Measurements from ENCODE around the gene RBMS3. TPM values are rescaled to one million over a fixed set of nuclear protein-coding genes. Genes with fewer than 3 reads are reported as not detected.

The RBMS3 gene
- total RNA-seq, 1 experiment from 2014 or later: 8.7 TPM

DNA sequence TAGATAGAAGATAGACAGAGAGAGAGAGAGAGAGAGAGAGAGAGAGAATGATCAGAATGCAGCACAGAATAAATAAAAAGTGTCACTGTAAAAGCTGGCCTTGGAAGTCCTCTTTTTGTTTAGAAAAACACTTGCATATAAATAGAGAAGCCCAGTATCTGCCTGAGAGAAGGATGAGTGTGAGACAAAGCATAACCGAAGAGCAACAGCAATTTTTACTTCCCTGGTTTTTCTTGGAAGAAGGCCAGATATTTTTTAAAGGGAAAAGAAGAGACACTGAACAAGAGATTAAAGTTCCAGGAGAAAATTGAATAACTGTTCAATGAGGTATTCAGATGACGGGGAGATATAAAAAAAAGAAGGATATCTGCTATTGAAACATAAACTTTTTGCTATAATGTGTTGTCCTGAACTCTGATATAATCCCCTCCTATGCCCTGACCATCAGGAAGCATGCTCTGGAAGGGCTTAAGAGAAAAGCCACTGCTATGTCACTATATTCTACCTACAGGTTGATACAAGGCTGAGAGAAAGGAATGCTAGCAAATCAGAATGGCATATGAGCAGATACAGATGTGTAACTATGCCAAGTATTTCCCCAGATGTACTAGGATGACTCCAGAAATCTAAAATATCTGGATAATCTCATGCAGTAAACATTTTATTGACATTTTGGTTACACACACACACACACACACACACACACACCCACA lies 358.9 kb downstream of the RBMS3 start:
- H3K27ac Mint-ChIP-seq: peak overlapping the region; percentile 81; the same call in 1 of the 2 replicates
- H3K4me3 Mint-ChIP-seq: no peak overlapping the region
- CTCF ChIA-PET: no interaction called here
- ATAC-seq: peak; percentile 46; the same call in 1 of the 2 replicates
- peaks cover 43% of the 10 kb centered on the region for H3K4me1 Mint-ChIP-seq
- H3K27me3 Mint-ChIP-seq (ENCODE audit: low read depth): no peaks in the 10 kb centered on the region
- peaks cover 3% of the 10 kb centered on the region for H3K36me3 Mint-ChIP-seq
- POLR2A ChIA-PET: no interaction called here
- TF ChIP-seq MYBL2 (CRISPR knock-in tag; IDR thresholded peaks at IDR 0.05) (no peak), ZNF512 (CRISPR knock-in tag; IDR thresholded peaks at IDR 0.05; ENCODE audit: borderline replicate concordance) (no peak), CREM (CRISPR knock-in tag; IDR thresholded peaks at IDR 0.05) (no peak), ZNF317 (CRISPR knock-in tag; IDR thresholded peaks at IDR 0.05; ENCODE audit: borderline replicate concordance, low read depth) (no peak), TP53 (CRISPR knock-in tag; IDR thresholded peaks at IDR 0.05) (no peak), EMX1 (CRISPR knock-in tag; IDR thresholded peaks at IDR 0.05) (no peak), E2F5 (CRISPR knock-in tag; IDR thresholded peaks at IDR 0.05) (no peak), STAT6 (CRISPR knock-in tag; conservative IDR thresholded peaks at IDR 0.05; ENCODE audit: low read depth) (no peak), ZNF138 (CRISPR knock-in tag; conservative IDR thresholded peaks at IDR 0.05) (no peak), ZBTB21 (CRISPR knock-in tag; IDR thresholded peaks at IDR 0.05; ENCODE audit: borderline replicate concordance) (no peak), ZNF232 (CRISPR knock-in tag; IDR thresholded peaks at IDR 0.05) (no peak), SOX15 (CRISPR knock-in tag; IDR thresholded peaks at IDR 0.05) (no peak), JUN (CRISPR knock-in tag; IDR thresholded peaks at IDR 0.05) (no peak), ZNF219 (CRISPR knock-in tag; IDR thresholded peaks at IDR 0.05; ENCODE audit: borderline replicate concordance) (no peak)
- TF ChIP-seq, protein P1, sequence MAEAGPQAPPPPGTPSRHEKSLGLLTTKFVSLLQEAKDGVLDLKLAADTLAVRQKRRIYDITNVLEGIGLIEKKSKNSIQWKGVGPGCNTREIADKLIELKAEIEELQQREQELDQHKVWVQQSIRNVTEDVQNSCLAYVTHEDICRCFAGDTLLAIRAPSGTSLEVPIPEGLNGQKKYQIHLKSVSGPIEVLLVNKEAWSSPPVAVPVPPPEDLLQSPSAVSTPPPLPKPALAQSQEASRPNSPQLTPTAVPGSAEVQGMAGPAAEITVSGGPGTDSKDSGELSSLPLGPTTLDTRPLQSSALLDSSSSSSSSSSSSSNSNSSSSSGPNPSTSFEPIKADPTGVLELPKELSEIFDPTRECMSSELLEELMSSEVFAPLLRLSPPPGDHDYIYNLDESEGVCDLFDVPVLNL (CRISPR knock-in tag; IDR thresholded peaks at IDR 0.05; ENCODE audit: borderline replicate concordance, low read depth): no peak
- TF ChIP-seq, protein P2, sequence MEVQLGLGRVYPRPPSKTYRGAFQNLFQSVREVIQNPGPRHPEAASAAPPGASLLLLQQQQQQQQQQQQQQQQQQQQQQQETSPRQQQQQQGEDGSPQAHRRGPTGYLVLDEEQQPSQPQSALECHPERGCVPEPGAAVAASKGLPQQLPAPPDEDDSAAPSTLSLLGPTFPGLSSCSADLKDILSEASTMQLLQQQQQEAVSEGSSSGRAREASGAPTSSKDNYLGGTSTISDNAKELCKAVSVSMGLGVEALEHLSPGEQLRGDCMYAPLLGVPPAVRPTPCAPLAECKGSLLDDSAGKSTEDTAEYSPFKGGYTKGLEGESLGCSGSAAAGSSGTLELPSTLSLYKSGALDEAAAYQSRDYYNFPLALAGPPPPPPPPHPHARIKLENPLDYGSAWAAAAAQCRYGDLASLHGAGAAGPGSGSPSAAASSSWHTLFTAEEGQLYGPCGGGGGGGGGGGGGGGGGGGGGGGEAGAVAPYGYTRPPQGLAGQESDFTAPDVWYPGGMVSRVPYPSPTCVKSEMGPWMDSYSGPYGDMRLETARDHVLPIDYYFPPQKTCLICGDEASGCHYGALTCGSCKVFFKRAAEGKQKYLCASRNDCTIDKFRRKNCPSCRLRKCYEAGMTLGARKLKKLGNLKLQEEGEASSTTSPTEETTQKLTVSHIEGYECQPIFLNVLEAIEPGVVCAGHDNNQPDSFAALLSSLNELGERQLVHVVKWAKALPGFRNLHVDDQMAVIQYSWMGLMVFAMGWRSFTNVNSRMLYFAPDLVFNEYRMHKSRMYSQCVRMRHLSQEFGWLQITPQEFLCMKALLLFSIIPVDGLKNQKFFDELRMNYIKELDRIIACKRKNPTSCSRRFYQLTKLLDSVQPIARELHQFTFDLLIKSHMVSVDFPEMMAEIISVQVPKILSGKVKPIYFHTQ (CRISPR knock-in tag; IDR thresholded peaks at IDR 0.05): no peak
- TF ChIP-seq, protein P3, sequence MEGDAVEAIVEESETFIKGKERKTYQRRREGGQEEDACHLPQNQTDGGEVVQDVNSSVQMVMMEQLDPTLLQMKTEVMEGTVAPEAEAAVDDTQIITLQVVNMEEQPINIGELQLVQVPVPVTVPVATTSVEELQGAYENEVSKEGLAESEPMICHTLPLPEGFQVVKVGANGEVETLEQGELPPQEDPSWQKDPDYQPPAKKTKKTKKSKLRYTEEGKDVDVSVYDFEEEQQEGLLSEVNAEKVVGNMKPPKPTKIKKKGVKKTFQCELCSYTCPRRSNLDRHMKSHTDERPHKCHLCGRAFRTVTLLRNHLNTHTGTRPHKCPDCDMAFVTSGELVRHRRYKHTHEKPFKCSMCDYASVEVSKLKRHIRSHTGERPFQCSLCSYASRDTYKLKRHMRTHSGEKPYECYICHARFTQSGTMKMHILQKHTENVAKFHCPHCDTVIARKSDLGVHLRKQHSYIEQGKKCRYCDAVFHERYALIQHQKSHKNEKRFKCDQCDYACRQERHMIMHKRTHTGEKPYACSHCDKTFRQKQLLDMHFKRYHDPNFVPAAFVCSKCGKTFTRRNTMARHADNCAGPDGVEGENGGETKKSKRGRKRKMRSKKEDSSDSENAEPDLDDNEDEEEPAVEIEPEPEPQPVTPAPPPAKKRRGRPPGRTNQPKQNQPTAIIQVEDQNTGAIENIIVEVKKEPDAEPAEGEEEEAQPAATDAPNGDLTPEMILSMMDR (IDR thresholded peaks at IDR 0.05): no peak
- TF ChIP-seq, protein P4, sequence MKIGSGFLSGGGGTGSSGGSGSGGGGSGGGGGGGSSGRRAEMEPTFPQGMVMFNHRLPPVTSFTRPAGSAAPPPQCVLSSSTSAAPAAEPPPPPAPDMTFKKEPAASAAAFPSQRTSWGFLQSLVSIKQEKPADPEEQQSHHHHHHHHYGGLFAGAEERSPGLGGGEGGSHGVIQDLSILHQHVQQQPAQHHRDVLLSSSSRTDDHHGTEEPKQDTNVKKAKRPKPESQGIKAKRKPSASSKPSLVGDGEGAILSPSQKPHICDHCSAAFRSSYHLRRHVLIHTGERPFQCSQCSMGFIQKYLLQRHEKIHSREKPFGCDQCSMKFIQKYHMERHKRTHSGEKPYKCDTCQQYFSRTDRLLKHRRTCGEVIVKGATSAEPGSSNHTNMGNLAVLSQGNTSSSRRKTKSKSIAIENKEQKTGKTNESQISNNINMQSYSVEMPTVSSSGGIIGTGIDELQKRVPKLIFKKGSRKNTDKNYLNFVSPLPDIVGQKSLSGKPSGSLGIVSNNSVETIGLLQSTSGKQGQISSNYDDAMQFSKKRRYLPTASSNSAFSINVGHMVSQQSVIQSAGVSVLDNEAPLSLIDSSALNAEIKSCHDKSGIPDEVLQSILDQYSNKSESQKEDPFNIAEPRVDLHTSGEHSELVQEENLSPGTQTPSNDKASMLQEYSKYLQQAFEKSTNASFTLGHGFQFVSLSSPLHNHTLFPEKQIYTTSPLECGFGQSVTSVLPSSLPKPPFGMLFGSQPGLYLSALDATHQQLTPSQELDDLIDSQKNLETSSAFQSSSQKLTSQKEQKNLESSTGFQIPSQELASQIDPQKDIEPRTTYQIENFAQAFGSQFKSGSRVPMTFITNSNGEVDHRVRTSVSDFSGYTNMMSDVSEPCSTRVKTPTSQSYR (CRISPR knock-in tag; IDR thresholded peaks at IDR 0.05): no peak
- no peak for DNase-seq (ENCODE audit: low spot score)
- peaks cover 15% of the 10 kb centered on the region for H3K9me3 Mint-ChIP-seq

All from WTC11 (cell line).